ENCODE data around the gene UBE2G1. TPM values are rescaled to one million over a fixed set of nuclear protein-coding genes. Genes with fewer than 3 reads are reported as not detected.
"Not testable (repeated sequence)": the region's sequence is repeated elsewhere in the genome, so short reads cannot be mapped to it uniquely, and the experiment has no call there.

UBE2G1 gene
- polyA plus RNA-seq, 4 donors = 42.9 to 70.2 (median 59.4) TPM

- not testable (repeated sequence) for DNase-seq (ENCODE audit: low read depth in 4 of 4, low spot score in 3 of 4)
Measured at GRCh38 chr17:4375796-4376440, 9.4 kb upstream of the UBE2G1 start.

DNA sequence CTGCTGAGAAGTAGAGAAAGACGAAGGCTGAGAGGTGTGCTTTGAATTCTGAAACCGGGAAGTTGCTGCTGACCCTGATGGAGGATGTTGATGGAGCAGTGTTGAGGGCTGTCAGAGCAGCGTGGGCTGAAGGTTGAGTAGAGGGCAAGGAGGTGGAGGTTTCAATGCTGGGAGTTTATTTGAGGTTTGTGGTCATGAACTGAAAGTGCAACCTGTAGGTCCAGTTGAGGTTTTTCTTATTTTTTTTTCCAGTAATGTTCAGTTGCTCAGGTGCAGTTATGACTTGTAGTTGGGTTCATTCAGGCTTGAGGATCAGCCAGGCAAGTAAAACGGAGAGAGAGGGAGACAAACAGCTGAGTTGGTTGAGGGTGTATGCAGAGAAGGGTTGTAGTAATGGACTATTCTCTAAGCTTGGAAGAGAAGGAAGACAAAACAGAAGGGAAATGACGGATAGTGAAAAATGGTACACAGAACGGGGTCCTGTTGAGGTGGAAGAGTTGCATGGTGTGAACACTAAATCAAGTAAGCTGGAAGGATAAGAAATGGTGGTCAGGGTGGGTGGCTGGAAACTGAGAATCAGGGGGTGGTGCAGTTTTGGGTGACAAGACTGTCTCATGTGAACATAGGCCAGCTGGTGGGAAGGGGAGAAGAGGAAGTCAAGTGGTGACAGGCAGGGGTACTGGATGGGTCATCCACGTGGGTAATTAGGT is 8.7 kb upstream of the UBE2G1 start:
- DNase-seq (ENCODE audit: low read depth in 4 of 4, low spot score in 3 of 4) = no peak

DNA sequence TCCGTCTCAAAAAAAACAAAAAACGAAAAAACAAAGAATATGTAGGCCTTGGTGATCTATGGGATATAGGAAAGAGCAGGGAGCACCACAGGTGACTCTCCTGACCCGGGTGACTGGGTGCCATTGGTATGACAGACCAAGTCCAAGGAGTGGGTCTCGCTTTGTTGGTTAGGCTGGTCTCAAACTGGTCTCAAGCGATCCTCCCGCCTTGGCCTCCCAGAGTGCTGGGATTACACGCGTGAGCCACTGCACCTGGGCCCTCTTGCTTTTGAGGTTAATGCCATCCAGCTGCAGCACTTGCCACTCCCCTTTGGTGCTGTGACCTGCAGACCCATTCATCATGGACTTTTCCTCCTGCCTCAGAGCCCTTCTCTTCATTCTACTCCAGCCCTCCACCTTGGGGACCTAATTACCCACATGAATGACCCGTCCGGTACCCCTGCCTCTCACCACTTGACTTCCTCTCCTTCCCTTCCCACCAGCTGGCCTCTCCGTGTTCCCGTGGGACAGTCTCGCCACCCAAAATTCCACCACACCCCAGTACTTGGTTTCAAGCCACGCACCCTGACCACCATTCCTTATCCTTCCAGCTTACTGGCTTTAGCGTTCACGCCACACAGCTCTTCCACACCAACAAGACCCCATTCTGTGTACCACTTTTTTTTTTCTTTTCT is 3.2 kb upstream of the UBE2G1 start:
- DNase-seq (ENCODE audit: low read depth in 4 of 4, low spot score in 3 of 4) = no peak

- no peak for DNase-seq (ENCODE audit: low read depth in 4 of 4, low spot score in 3 of 4)
Measured at GRCh38 chr17:4368341-4368740, 1.9 kb upstream of the UBE2G1 start.

GRCh38 chr17:4367177-4367576 is 702 bp upstream of the UBE2G1 start:
- DNase-seq (ENCODE audit: low read depth in 4 of 4, low spot score in 3 of 4) = not testable (repeated sequence)

- DNase-seq (ENCODE audit: low read depth in 4 of 4, low spot score in 3 of 4) = peak in 2 of 4 donors; percentile 24 to 29
Measured at GRCh38 chr17:4365628-4366326, 698 bp downstream of the UBE2G1 start.

GRCh38 chr17:4365103-4365627 is 1.3 kb downstream of the UBE2G1 start:
- peak; percentile 80 to 89 (median 82) for DNase-seq (ENCODE audit: low read depth in 4 of 4, low spot score in 3 of 4)

GRCh38 chr17:4364622-4365041 is 1.8 kb downstream of the UBE2G1 start:
- no peak for DNase-seq (ENCODE audit: low read depth in 4 of 4, low spot score in 3 of 4)

DNA sequence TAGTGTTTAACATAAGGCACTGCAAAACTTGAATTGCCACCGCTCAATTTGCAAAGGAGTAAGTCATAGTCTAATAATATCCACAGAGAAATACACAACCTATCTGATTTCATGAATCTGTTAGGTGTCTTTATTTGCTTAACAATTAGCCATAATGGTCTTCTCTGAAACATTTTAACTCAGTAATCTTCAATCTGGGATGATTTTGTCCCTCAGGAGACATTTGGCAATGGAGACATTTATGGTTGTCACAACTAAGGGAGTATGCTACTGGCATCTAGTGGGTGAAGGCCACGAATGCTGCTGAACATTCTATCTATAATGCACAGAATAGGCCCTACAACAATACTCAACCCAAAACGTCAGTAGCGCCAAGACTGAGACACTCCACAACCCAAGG is 4.3 kb downstream of the UBE2G1 start:
- no peak for DNase-seq (ENCODE audit: low read depth in 4 of 4, low spot score in 3 of 4)

DNA sequence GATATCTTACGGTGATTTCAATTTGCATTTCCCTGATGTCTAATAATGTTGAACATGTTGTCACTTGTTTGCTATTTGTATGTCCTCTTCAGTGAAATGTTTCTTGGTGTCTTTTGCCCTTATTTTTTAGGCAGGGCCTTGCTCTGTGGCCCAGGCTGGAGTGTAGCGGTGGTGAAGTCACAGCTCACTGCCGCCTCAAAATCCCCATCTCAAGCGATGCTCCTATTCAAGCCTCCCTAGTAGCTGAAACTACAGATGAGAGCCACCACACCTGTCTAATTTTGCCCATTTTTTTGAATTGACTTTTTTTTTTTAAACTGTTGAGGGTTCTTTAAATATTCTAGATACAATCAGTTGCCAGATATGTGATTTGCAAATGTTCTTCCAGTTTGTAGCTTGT is 8.3 kb downstream of the UBE2G1 start:
- no peak for DNase-seq (ENCODE audit: low read depth in 4 of 4, low spot score in 3 of 4)

GRCh38 chr17:4357671-4358070 is 8.8 kb downstream of the UBE2G1 start:
- DNase-seq (ENCODE audit: low read depth in 4 of 4, low spot score in 3 of 4) = no peak

DNA sequence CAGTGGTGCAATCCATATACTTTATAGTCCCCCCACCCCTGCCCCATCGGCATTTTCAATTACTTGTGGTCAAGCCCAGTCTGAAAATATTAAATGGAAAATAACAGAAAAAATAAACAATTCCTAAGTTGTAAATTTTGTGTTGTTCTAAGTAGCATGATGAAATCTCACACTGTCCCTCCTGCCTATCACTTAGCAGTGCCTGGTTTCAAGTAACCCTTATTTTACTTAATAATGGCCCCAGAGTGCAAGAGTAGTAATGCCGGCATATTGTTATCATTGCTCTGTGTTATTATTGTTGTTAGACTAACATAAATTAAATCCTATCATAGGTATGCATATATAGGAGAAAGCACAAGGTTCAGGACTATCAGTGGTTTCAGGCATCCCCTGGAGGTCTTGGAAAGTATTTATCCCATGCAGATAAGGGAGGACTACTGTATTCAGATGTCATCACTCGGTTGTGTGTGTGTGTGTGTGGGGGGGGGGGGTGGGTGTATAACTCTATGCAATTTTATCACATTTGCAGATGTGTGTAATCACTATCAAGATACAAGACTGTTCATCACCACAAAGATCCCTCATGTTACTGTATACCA is 9.3 kb downstream of the UBE2G1 start:
- no peak for DNase-seq (ENCODE audit: low read depth in 4 of 4, low spot score in 3 of 4)

- no peak for DNase-seq (ENCODE audit: low read depth in 4 of 4, low spot score in 3 of 4)
Measured at GRCh38 chr17:4354862-4355514, 11.5 kb downstream of the UBE2G1 start.

GRCh38 chr17:4354206-4354605 is 12.3 kb downstream of the UBE2G1 start:
- DNase-seq (ENCODE audit: low read depth in 4 of 4, low spot score in 3 of 4) = no peak

DNA sequence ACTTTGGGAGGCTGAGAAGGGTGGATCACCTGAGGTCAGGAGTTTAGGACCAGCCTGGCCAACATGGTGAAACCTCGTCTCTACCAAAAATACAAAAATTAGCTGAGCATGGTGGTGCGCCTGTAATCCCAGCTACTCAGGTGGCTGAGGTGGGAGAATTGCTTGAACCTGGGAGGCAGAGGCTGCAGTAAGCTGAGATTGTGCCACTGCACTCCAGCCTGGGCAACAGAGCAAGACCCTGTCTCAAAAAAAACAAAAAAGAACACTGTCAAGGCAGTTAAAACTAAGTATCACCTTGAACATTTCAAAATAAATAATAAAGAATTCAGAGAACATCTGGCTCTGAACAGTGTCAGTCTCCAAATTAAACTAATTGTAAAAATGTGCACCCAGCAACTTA is 16.3 kb downstream of the UBE2G1 start:
- not testable (repeated sequence) for DNase-seq (ENCODE audit: low read depth in 4 of 4, low spot score in 3 of 4)

GRCh38 chr17:4345581-4346252 is 20.8 kb downstream of the UBE2G1 start:
- no peak for DNase-seq (ENCODE audit: low read depth in 4 of 4, low spot score in 3 of 4)

DNA sequence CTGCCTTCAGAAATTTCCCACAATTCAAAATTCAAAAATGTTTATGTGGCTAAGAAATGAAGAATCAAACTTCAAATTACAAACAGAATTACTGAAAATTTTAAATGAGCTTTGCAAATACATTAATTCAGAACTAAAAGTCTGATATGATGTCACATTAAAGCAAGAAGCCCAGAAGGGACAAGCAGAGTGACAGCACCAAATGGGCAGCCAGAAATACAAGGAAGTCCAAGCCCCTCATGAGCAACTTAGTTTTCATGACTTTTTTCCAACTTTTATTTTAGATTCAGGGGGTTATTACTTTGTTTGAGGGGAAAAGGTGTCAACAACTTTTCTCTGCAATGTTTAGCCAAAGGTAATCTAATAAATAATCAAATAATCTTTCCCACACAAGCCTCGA is 21.5 kb downstream of the UBE2G1 start:
- DNase-seq (ENCODE audit: low read depth in 4 of 4, low spot score in 3 of 4) = no peak

DNA sequence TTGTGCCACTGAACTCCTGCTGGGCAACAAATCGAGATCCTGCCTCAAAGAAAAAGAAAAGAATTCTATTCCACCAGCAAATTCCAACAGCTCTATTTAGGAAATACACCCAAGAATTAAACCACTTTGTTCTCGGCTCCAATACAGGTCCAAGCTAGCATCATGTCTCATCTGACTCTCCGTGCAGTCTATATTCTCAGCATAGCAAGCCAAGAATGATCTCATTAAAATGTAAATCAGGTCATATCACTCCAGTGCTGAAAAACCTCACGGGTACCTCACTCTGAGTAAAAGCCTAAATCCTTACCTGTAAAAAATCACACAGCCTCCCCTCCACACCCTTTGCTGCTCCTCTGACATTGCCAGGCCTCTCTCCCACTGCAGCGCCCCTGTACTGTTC is 23.9 kb downstream of the UBE2G1 start:
- DNase-seq (ENCODE audit: low read depth in 4 of 4, low spot score in 3 of 4) = no peak

- DNase-seq (ENCODE audit: low read depth in 4 of 4, low spot score in 3 of 4) = no peak
Measured at GRCh38 chr17:4341616-4341977, 24.9 kb downstream of the UBE2G1 start.
